Loucy (cell line): Measurements from ENCODE around the gene STK33.

Source experiments
- H2AFZ ChIP-seq: fragments of 200-600 bp; sonication (generic); 2 replicates; pipeline ENCODE4 v1.6.0; 2016; ENCODE audit warnings: antibody characterized with exemption, mild to moderate bottlenecking, low read length, moderate library complexity
- H3F3A ChIP-seq: fragments of 200-600 bp; 2 replicates; pipeline ENCODE4 v1.6.0; 2016; ENCODE audit warnings: antibody characterized with exemption, low read depth, mild to moderate bottlenecking
- H3K27me3 ChIP-seq: fragments of 200-600 bp; sonication (generic); 2 replicates; pipeline ENCODE4 v1.6.1; 2014; ENCODE audit warnings: low read length, mild to moderate bottlenecking; ENCODE audit not compliant: insufficient read depth, poor library complexity, severe bottlenecking
- H3K36me3 ChIP-seq: fragments of 200-600 bp; sonication (generic); 2 replicates; pipeline ENCODE4 v1.6.1; 2016; ENCODE audit warnings: low read length; ENCODE audit not compliant: insufficient read depth
- H3K4me1 ChIP-seq: fragments of 200-600 bp; sonication (generic); 2 replicates; pipeline ENCODE4 v1.5.1; 2014; ENCODE audit warnings: low read length, mild to moderate bottlenecking; ENCODE audit not compliant: insufficient read depth, poor library complexity, severe bottlenecking
- H3K4me2 ChIP-seq: fragments of 200-600 bp; sonication (generic); 2 replicates; pipeline ENCODE4 v1.6.0; 2014; ENCODE audit warnings: antibody characterized with exemption, low read length, low read depth, mild to moderate bottlenecking; ENCODE audit not compliant: poor library complexity, severe bottlenecking
- H3K4me3 ChIP-seq: fragments of 200-600 bp; sonication (generic); 2 replicates; pipeline ENCODE4 v1.5.1; 2014; ENCODE audit warnings: low read length, mild to moderate bottlenecking, mixed read lengths; ENCODE audit not compliant: poor library complexity, severe bottlenecking
- H3K79me2 ChIP-seq: fragments of 200-600 bp; sonication (generic); 2 replicates; pipeline ENCODE4 v1.6.1; 2014; ENCODE audit warnings: low read length; ENCODE audit not compliant: insufficient read depth
- H3K9ac ChIP-seq: fragments of 200-600 bp; sonication (generic); 2 replicates; pipeline ENCODE4 v1.6.0; 2014; ENCODE audit warnings: mild to moderate bottlenecking, low read depth, low read length, moderate library complexity; ENCODE audit not compliant: poor library complexity, severe bottlenecking
- H3K9me2 ChIP-seq: fragments of 200-600 bp; sonication (generic); replicated peaks from 2 replicates; pipeline ENCODE4 v1.6.1; 2016; ENCODE audit warnings: low read depth, low read length, mixed read lengths
- H3K9me3 ChIP-seq: fragments of 200-600 bp; sonication (generic); 2 replicates; pipeline ENCODE4 v1.6.1; 2014; ENCODE audit warnings: mild to moderate bottlenecking, antibody characterized with exemption, low read length, low read depth; ENCODE audit not compliant: insufficient read depth
- H4K20me1 ChIP-seq: fragments of 200-600 bp; sonication (generic); 2 replicates; pipeline ENCODE4 v1.6.0; 2014; ENCODE audit warnings: antibody characterized with exemption, low read length, mild to moderate bottlenecking; ENCODE audit not compliant: insufficient read depth, poor library complexity, severe bottlenecking
- EZH2phosphoT487 ChIP-seq: fragments of 200-600 bp; IDR thresholded peaks from 2 replicates; pipeline ENCODE4 v1.6.1; 2018; ENCODE audit warnings: antibody characterized with exemption, mild to moderate bottlenecking, moderate library complexity, borderline replicate concordance
- TF ChIP-seq, protein P1 (sequence below): fragments of 200-600 bp; sonication (generic); conservative IDR thresholded peaks from 2 replicates; pipeline ENCODE4 v1.5.1; 2014; ENCODE audit warnings: mild to moderate bottlenecking, antibody characterized with exemption, low read length

STK33 gene

GRCh38 chr11:8610532-8611116 lies 16.6 kb upstream of the STK33 start:
- TF ChIP-seq, protein P1, sequence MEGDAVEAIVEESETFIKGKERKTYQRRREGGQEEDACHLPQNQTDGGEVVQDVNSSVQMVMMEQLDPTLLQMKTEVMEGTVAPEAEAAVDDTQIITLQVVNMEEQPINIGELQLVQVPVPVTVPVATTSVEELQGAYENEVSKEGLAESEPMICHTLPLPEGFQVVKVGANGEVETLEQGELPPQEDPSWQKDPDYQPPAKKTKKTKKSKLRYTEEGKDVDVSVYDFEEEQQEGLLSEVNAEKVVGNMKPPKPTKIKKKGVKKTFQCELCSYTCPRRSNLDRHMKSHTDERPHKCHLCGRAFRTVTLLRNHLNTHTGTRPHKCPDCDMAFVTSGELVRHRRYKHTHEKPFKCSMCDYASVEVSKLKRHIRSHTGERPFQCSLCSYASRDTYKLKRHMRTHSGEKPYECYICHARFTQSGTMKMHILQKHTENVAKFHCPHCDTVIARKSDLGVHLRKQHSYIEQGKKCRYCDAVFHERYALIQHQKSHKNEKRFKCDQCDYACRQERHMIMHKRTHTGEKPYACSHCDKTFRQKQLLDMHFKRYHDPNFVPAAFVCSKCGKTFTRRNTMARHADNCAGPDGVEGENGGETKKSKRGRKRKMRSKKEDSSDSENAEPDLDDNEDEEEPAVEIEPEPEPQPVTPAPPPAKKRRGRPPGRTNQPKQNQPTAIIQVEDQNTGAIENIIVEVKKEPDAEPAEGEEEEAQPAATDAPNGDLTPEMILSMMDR, result no peak
- no peak for TF ChIP-seq EZH2phosphoT487
- Histone ChIP-seq H3K36me3 (no peaks in the 10 kb centered on the region), H3K9ac (no peak overlapping the region), H3K79me2 (no peaks in the 10 kb centered on the region), H4K20me1 (no peaks in the 10 kb centered on the region), H3K27me3 (no peaks in the 10 kb centered on the region), H2AFZ (no peak overlapping the region), H3K9me3 (no peaks in the 10 kb centered on the region), H3K9me2 (no peaks in the 10 kb centered on the region), H3K4me2 (peak overlapping the region; percentile 27), H3K4me1 (peaks cover 19% of the 10 kb centered on the region), H3K4me3 (no peak overlapping the region), H3F3A (no peaks in the 10 kb centered on the region)

DNA sequence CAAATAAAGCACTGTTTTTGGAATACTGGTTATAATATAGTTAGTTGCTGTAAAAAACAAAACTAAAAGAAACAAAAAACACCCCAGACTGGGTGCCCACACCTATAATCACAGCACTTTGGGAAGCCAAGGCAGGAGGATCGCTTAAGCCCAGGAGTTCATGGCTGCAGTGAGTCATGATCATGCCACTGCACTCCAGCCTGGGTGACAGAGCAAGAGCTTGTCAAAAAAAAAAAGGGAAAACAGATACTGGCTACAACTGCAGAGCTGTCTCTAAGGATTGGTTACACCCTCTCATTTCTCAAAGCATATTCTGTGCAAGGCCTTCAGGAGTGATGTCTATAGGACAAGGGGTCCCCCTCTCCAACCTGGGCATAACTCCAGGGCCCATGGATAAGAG lies 14.6 kb upstream of the STK33 start:
- no peak overlapping the region for H2AFZ ChIP-seq
- H3K9me2 ChIP-seq, result no peaks in the 10 kb centered on the region
- no peaks in the 10 kb centered on the region for H3K36me3 ChIP-seq
- H4K20me1 ChIP-seq, result no peaks in the 10 kb centered on the region
- TF ChIP-seq, protein P1, result no peak
- no peak for TF ChIP-seq EZH2phosphoT487
- H3K4me1 ChIP-seq, result peaks cover 19% of the 10 kb centered on the region
- no peaks in the 10 kb centered on the region for H3K27me3 ChIP-seq
- H3K4me2 ChIP-seq, result no peak overlapping the region
- no peaks in the 10 kb centered on the region for H3K79me2 ChIP-seq
- H3K4me3 ChIP-seq, result no peak overlapping the region
- no peaks in the 10 kb centered on the region for H3K9me3 ChIP-seq
- no peaks in the 10 kb centered on the region for H3F3A ChIP-seq
- H3K9ac ChIP-seq, result no peak overlapping the region

GRCh38 chr11:8605971-8606563 lies 12.0 kb upstream of the STK33 start:
- H3K4me2 ChIP-seq, result no peak overlapping the region
- H4K20me1 ChIP-seq, result no peaks in the 10 kb centered on the region
- no peaks in the 10 kb centered on the region for H3K36me3 ChIP-seq
- H3K27me3 ChIP-seq, result no peaks in the 10 kb centered on the region
- H3K79me2 ChIP-seq, result no peaks in the 10 kb centered on the region
- H3F3A ChIP-seq, result no peaks in the 10 kb centered on the region
- no peak overlapping the region for H3K4me3 ChIP-seq
- H3K9me2 ChIP-seq, result no peaks in the 10 kb centered on the region
- TF ChIP-seq, protein P1, result no peak
- TF ChIP-seq EZH2phosphoT487, result no peak
- no peaks in the 10 kb centered on the region for H3K9me3 ChIP-seq
- H3K4me1 ChIP-seq, result peaks cover 8% of the 10 kb centered on the region
- no peak overlapping the region for H2AFZ ChIP-seq
- H3K9ac ChIP-seq, result no peak overlapping the region
